NCI-H460 (cell line): Measurements from ENCODE around the gene TRMT10B. TPM values are rescaled to one million over a fixed set of nuclear protein-coding genes. Genes with fewer than 3 reads are reported as not detected.
A peak's percentile ranks its signal among the peaks of the same experiment; 100 is the strongest.
"Not testable (repeated sequence)": the region's sequence is repeated elsewhere in the genome, so short reads cannot be mapped to it uniquely, and the experiment has no call there.

Experiments
- DNase-seq: peaks from one replicate; pipeline ENCODE4 v3.0.0-alpha.2; 2016; ENCODE audit warnings: low read depth; ENCODE audit errors: extremely low read depth
- total RNA-seq: library from RNA; depleted of rRNA; stranded (reverse); fragments of >200 nt; shearing (Covaris generic); gene quantifications from 2 replicates; pipeline ENCODE4 v1.2.3, GENCODE V29; 2014

The TRMT10B gene
- total RNA-seq, 1 experiment from 2014 or later, result 4.5 TPM

DNA sequence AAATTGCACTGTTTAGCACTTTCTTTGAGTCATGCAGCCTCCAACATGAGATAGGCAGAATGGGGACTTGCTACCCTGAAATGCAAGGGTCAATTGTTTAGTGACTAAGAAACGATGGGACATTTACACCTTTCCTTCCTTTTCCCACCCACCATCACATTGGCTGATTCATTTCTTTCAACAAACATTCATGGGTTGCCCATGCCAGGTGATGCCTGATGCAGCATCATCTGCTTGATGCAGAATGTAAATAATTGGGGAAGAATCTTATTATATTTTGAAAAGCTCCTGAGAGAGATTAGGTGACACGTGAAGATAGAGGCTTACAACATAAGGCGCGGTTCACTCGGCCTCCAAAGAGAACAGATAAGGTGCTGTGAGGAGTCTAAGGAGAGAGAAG, 4.5 kb upstream of the TRMT10B start:
- no peak for DNase-seq

DNA sequence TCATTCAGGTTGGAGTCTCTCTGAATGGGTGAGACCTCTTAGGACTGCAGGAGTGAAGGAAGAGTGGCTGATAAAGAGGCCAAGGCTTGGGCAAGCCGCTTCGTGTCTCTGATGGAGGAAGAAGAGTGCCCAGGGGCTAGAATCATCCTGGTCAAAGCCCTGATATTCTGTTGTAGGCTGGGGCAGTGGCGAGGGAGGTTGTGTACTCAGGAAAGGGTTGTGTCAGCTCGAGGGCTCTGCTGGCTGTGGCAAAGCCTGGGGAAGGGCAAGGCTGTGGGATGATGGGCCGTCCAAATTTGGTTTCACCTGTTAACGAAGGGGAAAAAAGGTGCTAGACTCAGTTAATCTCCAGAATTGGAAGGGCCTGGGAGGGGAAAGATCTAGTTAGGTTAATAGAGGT, 2.4 kb upstream of the TRMT10B start:
- no peak for DNase-seq

DNA sequence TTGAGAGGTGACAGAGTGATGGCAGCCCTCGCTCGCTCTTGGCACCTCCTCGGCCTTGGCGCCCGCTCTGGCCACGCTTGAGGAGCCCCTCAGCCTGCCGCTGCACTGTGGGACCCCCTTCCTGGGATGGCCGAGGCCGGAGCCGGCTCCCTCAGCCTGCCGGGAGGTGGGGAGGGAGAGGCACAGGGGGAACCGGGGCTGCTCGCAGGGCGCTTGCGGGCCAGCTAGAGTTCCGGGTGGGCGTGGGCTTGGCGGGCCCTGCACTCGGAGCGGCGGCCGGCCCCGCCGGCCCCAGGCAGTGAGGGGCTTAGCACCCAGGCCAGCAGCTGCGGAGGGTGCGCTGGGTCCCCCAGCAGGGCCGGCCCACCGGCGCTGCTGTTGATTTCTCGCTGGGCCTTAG, 1.9 kb upstream of the TRMT10B start:
- DNase-seq, result not testable (repeated sequence)

DNA sequence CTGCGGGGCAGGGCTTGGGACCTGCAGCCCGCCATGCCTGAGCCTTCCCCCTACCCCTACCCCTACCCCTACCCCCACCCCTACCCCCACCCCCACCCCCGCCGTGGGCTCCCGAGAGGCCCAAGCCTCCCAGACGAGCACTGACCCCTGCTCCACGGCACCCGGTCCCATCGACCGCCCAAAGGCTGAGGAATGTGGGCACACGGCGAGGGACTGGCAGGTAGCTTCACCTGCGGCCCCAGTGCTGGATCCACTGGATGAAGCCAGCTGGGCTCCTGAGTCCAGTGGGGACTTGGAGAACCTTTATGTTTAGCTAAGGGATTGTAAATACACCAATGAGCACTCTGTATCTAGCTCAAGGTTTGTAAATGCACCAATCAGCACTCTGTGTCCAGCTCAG, 1.5 kb upstream of the TRMT10B start:
- DNase-seq, result not testable (repeated sequence)

DNA sequence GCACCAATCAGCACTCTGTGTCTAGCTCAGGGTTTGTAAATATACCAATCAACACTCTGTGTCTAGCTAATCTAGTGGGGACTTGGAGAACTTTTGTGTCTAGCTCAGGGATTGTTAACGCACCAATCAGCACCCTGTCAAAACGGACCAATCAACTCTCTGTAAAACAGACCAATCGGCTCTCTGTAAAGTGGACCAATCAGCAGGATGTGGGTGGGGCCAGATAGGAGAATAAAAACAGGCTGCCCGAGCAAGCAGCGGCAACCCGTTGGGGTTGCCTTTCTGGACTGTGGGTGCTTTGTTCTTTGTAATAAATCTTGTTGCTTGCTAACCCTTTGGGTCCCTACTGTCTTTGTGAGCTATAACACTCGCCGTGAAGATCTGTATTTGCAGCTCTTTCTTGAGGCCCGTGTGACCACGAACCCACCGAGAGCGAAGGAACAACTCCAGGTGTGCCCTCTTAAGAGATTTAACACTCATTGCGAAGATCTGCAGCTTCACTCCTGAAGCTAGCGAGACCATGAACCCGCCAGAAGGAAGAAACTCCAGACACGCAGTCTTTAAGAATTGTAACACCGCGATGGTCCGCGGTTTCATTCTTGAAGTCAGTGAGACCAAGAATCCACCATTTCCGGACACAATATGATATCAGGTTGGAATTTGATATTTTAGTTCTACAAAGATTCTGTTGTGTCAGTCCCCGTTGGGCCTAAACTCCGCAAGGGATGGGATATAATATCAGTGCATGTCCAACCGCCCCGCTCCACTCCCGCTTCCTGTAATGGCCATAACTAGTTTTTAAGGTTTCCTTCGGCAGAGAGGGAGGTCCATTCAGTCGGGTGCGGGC, 740 bp upstream of the TRMT10B start:
- no peak for DNase-seq

DNA sequence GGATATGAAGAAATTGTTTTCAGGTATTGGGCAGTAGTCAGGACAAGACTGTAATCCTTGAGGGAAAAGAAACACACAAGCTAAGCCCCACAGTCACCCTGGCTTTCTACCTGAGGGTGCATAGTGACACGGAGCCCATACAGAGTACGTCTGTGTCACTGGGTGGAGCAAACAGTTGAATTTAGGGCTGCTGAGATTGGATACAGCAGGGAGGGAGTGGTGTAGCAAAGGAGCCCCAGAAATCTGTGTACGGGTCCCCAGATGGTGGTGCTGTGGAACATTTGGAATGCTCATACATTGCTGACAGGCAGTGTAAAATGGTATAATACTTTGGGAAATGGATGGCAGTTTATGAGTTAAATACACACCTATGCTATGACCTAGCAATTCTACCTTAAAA, 5.1 kb downstream of the TRMT10B start:
- DNase-seq, result no peak

DNA sequence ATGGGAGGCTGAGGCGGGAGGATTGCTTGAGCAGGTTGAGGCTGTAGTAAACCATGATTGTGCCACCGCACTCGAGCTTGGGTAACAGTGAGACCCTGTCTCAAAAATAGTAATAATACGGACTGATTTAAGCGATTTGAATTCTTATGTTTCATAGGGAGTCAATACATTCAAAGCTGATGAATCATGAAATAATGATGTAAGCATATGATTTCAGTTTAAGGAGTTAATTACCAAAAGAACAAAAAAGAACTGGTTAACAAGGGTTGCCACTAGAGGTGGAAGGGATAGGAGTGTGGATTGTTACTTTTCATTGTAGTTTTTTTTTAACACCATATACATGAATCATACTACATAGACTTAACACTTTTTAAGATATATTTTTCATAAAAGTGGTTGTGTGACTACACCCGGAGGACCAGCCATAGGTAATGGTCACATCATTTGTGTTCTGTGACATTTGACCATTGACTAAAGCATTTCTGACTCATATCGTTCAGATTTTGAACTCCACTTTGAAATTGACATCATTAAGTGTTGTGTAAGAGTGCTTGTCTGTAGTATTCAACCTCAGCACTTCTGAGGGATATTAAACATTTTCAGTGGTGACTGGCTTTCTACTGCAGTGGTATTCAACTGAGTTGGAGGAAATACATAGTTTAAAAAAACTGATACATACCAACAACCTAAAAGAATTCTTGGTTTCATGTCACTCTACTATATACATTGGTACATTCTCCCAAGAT, 7.0 kb downstream of the TRMT10B start:
- no peak for DNase-seq

DNA sequence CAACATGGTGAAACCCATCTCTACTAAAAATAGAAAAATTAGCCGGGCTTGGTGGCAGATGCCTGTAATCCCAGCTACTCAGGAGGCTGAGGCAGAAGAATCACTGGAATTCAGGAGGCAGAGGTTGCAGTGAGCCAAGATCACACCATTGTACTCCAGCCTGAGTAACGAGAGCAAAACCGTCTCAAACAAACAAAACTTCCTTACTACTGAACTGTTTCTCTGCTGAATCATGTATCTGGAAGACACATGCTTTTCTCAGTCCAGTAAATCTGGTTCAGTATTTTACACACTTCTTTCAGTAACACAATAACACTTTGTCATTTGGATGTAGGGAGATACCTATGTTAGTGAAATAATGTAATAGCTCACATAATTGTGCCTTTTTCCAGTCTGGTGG, 7.9 kb downstream of the TRMT10B start:
- DNase-seq, result no peak

DNA sequence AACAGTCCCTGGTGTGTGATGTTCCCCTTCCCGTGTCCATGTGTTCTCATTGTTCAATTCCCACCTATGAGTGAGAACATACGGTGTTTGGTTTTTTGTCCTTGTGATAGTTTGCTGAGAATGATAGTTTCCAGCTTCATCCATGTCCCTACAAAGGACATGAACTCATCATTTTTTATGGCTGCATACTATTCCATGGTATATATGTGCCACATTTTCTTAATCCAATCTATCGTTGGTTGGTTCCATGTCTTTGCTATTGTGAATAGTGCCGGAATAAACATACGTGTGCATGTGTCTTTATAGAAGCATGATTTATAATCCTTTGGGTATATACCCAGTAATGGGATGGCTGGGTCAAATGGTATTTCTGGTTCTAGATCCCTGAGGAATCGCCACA, 11.7 kb downstream of the TRMT10B start:
- not testable (repeated sequence) for DNase-seq

DNA sequence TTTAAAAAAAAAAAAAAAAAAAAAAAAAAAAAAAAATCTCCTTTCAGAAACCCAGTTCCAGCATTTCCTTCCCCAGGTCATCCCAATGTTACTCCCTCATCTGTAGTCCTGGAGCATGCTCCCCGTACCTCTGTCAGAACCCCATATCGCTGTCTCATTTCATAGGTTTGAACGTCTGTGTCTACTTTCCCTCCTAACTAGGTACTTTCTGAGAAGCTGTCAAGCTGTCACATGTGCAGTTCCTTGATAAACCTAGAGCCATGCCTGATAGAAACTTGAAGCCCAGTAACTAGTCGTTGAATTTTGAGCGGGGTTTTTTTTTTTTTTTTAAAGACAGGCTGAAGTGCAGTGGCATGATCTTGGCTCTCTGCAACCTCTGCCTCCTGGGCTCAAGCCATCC, 15.7 kb downstream of the TRMT10B start:
- no peak for DNase-seq

DNA sequence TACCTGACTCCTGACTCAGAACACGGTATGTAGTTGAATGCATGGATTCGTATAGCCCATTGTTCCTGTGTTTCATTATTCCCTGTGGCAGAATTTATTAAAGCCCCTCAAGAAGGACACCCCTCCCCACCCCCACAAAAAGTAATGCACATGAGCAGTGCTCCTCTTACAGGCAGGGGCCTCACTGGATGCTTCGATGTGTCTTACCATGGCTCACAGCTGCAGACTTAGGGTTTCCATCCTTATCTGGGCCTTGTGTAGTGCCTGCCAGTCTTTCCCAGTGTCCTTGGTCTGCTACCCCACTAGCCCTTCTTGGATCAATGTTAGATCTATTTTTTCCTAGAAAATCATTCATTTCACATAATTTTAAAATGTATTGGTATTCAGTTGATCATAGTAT, 16.4 kb downstream of the TRMT10B start:
- no peak for DNase-seq

DNA sequence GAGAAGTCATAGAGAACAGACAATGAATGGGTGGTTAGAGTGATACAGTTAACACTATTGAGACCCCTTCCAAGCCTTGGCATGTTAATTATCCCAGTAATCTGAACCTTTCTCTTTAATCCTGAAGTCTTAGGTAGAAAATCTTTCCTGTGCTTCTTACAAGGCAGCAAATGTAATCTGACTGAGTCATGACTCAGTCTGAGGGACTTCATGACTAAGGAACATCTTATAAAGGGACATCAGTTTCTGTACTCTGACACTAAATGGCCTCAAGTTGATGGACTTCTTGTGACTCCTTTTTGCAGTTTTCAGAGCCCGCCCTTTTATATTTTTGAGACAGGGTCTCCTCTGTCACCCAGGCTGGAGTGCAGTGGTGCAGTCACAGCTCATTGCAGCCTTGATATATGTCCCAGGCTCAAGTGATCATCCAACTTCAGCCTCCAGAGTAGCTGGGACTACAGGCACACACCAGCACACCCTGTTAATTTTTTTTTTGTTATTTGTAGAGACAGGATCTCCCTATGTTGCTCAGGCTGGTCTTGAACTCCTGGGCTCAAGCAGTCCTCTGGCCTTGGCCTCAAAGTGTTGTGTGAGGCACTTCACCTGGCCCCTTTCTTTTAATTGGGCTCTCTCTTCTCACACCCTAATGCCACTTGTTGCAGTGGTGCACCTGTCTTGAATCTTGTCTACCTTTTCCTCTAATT, 21.8 kb downstream of the TRMT10B start:
- DNase-seq, result no peak

DNA sequence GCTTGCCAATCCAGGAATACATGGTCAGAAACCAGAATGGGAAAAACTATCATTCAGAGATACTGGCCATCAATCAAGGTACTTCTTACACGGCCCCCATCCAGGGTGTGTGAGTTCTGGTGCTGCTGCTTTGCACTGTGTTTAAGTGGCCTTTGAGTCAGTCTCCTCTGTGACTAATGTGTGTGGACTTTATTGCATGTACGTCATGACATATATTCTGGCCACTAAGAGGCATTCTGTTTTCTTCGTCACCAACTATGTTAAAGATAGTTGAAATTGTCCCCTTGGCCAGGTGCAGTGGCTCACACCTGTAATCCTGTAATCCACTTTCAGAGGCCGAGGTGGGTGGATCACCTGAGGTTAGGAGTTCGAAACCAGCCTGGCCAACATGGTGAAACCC, 22.7 kb downstream of the TRMT10B start:
- DNase-seq, result no peak

DNA sequence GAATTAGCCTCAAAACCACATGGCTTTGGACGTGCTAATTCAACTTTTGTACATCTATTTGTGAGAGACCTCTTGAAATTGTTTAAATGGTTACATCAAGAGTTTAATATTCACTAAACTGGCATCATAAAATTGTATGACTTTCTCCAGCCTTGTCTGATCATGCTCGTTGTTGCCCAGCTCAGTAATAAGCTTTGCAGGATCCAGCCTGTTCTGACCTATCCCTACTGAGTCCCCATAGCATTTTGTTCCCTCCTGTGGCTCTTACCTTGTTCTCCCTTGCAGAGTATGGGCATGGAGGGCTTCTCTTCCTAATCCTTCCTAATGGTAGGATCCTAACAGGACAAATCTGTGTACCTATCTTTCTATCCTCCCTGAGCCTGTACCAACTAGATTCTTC, 24.9 kb downstream of the TRMT10B start:
- DNase-seq, result no peak

DNA sequence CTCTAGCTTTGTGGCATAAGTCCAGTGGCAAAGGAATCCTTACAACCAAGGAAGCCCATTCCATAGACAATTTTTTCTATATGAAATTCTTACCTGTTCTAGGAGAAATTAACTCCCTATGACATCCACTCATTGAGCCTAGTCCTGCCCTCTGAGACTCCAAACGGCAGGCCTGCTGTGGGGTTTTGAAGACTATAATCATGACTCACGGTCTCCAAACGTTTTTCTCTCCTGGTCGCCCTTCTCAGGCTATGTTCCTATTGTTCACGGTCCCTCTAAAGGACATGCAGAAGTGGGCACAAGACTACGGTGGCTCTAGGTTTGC, 30.6 kb downstream of the TRMT10B start:
- no peak for DNase-seq

DNA sequence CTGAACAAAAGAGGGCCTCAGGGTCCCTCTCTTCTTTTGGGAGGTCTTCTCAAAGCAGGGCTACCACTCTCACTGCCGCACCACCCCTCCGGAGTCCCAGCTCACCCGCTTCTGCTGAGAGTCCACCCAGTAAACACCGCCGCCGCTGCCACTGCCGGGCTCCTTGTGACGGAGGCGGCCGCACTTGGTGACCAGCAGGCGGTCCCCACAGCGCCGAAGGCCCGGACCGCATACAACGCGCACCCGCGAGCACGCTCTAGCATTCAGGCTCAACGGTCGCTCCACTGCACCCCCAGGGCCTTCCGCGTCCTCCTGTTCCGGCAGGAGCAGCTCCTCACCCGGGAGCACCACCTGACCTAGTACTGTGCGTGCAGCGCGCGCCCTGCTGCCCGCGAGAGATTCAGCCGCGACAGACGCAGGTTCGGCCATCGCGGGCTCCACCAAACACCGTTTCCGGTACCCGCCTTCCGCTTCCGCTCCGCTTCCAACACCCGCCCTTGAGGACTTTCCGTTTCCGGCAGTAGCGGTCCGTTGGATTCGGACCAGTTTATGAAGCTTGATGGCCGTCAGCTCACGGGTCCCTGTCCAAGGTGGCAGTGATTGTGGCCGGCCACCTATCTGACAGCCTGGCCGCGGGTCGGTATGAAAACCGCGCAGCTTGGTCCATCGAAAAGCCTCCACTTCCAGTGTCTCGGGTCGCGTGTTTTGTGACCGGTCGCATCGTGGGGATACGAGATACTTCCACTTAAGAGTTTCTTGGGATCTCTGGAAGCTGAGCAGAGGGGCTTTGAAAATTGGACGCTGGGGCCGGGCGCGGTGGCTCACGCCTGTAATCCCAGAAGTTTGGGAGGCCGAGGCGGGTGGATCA, 31.2 kb downstream of the TRMT10B start, which contains the start of gene EXOSC3:
EXOSC3 (minus strand) TSS at position 449 of the 868 bp plus-strand sequence; CDS start at position 429, 20 bp downstream.
- DNase-seq, result peak; percentile 83

DNA sequence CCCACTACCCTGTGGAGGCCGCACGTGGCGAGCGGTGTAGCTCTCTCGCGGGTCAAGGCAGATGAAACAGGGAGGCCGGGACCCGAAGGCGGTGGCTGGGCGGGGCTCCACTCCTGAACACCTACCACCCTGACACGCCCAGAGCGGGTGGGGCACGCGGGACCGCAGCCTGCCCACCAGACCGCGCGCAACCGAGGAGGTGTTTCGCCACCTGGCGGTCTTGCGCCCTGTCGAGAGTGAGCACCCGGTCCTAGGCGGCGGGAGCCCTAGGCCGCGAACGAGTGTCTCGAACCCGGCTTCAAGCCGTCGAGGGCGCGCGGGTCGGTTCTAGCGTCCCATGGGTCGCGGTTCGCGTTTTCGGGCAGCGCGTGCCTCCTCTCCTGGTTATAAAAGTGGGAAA, 33.5 kb downstream of the TRMT10B start:
- no peak for DNase-seq

DNA sequence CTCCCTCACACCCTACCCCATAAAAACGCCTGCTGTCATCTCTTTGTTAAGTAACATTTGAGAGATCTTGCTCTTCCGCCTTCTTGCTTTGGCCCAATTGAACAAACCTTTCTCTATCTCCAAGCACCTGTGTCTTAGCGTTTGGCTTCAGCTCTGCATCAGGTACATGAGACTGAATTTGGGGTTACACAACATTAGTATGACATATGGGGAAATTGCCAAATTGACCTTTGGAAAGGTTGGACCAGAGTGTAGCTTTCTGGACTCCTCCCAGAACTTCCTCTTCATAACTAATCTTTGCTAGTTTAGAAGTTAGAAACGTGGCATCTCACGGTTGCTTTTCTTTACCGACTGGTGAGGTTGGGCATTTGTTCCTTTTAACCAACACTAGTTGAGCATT, 34.7 kb downstream of the TRMT10B start:
- DNase-seq, result no peak

DNA sequence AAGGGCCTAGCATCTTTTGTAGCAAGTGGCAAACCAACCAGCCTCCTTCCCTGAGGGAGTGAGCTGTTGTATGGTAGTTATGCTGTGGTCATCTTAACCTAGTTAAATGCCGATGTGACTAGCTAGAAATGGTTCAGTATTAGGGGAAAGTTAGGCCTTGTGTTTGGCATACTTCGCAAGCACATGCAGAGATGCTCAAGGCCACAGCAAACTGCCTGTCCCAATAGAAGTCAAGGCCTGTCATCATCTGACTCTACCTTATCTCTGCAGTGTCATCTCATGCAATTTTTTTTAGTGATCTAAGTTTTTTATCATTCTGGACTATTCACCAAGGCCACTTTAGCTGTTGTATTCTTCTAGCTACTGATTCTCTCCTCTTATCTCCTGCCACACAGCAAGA, 36.5 kb downstream of the TRMT10B start:
- no peak for DNase-seq

DNA sequence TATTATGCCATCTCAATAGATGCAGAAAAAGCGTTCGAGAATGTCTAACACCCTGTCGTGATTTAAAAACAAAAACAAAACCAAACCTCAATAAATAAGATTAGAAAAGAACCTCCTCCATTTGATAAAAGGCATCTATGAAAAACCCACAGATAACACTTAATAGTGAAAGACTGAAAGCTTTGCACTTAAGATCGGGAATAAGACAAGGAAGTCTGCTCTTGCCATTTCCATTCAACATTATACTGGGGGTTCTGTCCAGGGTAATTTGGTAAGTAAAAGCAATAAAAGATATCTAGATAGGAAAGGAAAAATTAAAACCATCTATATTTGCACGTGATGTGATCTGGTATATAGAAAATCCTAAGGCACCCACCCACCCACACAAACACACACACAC, 38.5 kb downstream of the TRMT10B start:
- no peak for DNase-seq

DNA sequence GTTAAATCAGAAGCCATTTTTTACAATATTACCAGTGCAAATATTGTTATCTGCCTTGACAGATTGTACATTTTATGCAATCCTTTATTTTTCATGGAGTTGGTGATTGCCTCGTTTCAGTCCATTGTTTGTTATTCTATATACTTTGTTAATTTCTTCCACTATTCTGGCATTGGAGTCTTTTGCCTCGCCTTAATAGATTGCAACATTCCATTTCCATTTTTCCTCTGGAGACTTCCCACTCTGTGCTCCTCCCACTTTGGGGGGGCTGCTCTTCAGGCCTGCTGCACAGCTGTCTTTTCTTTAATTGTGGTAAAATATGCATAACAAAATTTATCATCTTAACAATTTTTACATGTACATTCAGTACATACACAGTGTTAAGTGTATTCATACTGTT, 42.6 kb downstream of the TRMT10B start:
- no peak for DNase-seq
